ENCODE data around the gene TUBA1B.
A peak's percentile ranks its signal among the peaks of the same experiment; 100 is the strongest.
"Not testable (repeated sequence)": the region's sequence is repeated elsewhere in the genome, so short reads cannot be mapped to it uniquely, and the experiment has no call there.

The TUBA1B gene

DNA sequence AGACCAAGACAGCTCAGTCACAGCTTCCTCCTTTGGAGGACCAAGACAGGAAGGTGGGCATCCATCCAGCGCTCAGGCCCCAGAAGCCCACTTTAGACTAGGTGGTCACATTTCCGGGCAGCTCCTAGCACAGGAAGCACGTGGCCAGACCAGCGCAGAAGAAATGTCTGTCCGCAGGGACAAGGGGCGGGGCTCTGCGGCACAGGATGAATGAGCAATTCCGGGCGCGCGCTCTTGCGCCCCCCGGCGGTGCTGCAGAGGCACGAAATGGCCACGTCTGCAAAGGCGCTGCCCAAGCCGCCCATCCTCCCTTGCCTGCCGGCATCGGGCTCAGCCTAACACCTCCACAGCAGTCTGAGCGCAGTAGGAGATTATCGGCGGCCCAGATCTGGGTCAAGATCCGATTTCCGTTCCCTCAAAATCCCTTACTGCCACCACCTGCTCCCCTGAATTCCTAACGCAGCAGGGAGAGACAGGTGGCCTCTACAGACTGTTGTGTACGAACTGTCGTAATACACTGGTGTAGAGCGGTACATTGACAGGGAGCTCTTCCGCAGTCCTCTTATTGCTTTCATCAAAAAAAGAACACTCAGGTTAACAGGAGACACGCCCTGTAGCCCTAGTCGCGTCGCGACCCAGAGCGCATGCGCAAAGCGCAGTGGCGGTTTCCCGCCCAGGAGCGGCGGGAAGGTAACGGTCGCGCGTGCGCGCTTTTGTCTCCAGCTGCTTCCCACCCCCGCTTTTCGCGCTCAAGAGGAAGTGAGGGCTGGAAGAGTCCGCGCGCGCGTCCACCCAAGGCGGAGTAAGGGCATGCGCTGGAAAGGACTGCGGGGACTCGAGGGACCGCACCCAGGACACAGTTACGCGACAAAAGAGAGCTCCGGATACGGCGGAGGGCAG, 794 bp downstream of the TUBA1B start:
- TF ChIP-seq, protein P1, sequence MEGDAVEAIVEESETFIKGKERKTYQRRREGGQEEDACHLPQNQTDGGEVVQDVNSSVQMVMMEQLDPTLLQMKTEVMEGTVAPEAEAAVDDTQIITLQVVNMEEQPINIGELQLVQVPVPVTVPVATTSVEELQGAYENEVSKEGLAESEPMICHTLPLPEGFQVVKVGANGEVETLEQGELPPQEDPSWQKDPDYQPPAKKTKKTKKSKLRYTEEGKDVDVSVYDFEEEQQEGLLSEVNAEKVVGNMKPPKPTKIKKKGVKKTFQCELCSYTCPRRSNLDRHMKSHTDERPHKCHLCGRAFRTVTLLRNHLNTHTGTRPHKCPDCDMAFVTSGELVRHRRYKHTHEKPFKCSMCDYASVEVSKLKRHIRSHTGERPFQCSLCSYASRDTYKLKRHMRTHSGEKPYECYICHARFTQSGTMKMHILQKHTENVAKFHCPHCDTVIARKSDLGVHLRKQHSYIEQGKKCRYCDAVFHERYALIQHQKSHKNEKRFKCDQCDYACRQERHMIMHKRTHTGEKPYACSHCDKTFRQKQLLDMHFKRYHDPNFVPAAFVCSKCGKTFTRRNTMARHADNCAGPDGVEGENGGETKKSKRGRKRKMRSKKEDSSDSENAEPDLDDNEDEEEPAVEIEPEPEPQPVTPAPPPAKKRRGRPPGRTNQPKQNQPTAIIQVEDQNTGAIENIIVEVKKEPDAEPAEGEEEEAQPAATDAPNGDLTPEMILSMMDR (IDR thresholded peaks at IDR 0.05), result peak; percentile 92
- Histone ChIP-seq H3K27me3 (no peaks in the 10 kb centered on the region), H3K4me1 (ENCODE audit: control insufficient read depth in 1 of 2, insufficient read depth in 1 of 2, low read depth in 1 of 2, low read length in 1 of 2) (peaks cover 29 to 31% of the 10 kb centered on the region in 2 experiments), H3K36me3 (peaks cover 33% of the 10 kb centered on the region), H3K4me3 (ENCODE audit: low read depth in 1 of 2, low read length in 1 of 2) (peak overlapping the region; percentile 86 to 97), H3K27ac (peak overlapping the region; percentile 96), H3K9me3 (no peaks in the 10 kb centered on the region)

DNA sequence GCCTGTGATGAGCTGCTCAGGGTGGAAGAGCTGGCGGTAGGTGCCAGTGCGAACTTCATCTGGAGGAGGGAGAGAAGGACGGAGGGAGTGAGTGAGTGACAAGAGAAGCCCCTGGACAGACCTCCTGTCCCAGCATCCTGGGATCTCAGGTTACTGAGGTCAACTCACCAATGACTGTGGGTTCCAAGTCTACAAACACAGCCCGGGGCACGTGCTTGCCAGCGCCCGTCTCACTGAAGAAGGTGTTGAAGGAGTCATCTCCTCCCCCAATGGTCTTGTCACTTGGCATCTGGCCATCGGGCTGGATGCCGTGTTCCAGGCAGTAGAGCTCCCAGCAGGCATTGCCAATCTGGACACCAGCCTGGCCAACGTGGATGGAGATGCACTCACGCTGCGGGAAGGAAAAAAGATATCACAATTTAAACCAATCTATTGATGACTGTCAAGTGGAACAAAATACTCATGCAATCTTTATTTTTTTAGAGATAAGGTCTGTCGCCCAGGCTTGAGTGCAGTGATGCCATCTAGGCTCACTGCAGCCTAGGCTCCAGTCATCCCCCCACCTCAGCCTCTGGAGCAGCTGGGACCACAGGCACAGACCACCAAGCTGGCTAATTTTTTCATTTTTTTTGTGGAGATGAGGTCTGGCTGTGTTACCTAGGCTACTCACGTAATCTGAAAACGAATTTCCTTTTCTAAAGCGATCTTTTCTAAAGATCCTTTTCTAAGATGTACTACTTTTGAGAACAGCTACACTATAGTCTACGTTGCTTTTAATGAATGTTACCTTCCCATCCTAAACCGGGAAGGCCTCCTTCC, 1.7 kb downstream of the TUBA1B start:
- Histone ChIP-seq H3K9me3 (no peaks in the 10 kb centered on the region), H3K27ac (peak overlapping the region; percentile 96), H3K4me1 (ENCODE audit: control insufficient read depth in 1 of 2, insufficient read depth in 1 of 2, low read depth in 1 of 2, low read length in 1 of 2) (peaks cover 29 to 31% of the 10 kb centered on the region in 2 experiments), H3K27me3 (no peaks in the 10 kb centered on the region), H3K4me3 (ENCODE audit: low read depth in 1 of 2, low read length in 1 of 2) (peak overlapping the region; percentile 86 to 97), H3K36me3 (peaks cover 33% of the 10 kb centered on the region)
- TF ChIP-seq, protein P1 (IDR thresholded peaks at IDR 0.05), result no peak

DNA sequence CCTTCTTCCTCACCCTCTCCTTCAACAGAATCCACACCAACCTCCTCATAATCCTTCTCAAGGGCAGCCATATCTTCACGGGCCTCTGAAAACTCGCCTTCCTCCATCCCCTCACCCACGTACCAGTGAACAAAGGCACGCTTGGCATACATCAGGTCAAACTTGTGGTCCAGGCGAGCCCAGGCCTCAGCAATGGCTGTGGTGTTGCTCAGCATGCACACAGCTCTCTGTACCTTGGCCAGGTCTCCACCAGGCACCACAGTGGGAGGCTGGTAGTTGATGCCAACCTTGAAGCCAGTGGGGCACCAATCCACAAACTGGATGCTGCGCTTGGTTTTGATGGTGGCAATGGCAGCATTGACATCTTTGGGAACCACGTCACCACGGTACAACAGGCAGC, 3.2 kb downstream of the TUBA1B start:
- Histone ChIP-seq H3K36me3 (peaks cover 33% of the 10 kb centered on the region), H3K4me1 (ENCODE audit: control insufficient read depth in 1 of 2, insufficient read depth in 1 of 2, low read depth in 1 of 2, low read length in 1 of 2) (peaks cover 29% of the 10 kb centered on the region in 2 experiments), H3K27ac (peak overlapping the region; percentile 41)
- H3K27me3 ChIP-seq; H3K9me3 ChIP-seq; H3K4me3 ChIP-seq (ENCODE audit: low read depth in 1 of 2, low read length in 1 of 2): not testable (repeated sequence)

DNA sequence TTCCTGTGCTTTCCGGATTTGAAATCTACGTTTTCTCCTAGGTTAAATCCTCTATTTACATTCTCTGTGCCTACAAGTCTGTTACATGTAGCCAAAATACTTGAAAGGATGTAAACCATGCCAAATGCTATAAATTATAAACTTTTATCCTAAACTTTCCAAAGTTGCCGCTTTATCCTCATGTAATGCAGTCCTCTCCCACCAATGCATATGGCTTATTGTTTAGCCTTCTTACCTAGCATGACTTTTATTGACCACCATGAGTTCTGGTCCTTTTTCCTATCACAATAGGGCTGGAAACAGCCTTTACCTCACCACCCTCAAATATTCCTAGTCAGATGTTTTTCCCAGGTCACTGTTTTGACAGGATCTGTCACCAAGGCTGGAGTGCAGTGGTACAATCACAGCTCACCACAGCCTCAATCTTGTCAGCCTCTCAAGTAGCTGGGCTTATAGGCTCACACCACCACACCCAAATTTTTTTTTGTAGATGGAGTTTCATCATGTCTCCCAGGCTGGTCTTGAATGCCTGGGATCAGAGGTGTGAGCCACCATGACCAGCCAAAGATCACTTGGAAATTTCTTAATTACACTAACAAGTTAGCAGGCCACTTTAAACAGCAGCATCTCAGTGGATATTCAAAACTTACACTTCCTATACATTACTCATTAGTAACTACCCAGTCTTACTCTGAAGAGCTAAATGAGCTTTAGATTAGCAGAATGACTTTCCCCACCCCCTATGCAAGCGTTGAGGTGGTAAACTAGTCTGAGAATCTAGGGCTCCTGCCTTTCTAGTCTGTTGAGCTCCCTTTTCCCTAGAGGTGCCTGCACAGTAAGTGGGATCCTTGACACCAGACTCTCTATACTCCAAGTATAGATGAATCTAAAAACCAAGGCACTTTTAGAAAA, 4.1 kb downstream of the TUBA1B start:
- no peaks in the 10 kb centered on the region for H3K27me3 ChIP-seq
- H3K27ac ChIP-seq, result peak overlapping the region; percentile 41
- no peaks in the 10 kb centered on the region for H3K9me3 ChIP-seq
- peaks cover 33% of the 10 kb centered on the region for H3K36me3 ChIP-seq
- H3K4me1 ChIP-seq (ENCODE audit: control insufficient read depth in 1 of 2, insufficient read depth in 1 of 2, low read depth in 1 of 2, low read length in 1 of 2), result peaks cover 21 to 23% of the 10 kb centered on the region in 2 experiments
- TF ChIP-seq, protein P1 (IDR thresholded peaks at IDR 0.05), result no peak
- H3K4me3 ChIP-seq (ENCODE audit: low read depth in 1 of 2, low read length in 1 of 2), result no peak overlapping the region

DNA sequence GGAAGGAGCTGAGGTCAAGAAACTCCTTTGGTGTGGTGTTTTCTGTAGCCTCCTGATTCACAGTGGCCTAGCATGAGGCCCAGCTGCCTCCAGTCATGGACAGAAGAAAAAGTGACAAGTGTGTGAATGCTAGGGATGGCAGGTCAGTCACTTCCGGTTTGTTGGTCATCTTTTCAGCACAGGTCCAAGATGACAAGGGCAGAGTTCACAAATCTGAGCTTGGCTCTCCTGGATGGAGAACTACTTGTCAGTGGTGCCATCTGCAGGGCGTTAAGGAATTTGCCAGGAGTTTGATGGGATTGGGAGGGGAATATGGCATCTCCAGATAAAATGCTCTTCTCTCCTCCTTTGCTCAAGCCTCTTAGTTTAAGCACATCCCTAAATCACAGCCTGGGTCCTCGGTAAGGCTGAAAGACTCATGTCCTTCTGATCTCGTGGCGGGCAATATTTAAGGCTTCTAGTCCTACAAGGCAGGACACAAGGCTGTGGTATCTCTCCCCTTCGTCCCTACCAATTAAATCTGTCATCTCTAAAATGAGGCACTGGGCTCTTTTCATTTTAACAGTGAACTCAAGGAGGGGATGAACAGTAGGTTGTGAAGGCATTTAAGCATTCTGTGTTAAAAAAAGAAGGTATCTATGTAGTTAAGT, 10.0 kb downstream of the TUBA1B start:
- no peaks in the 10 kb centered on the region for H3K9me3 ChIP-seq
- no peak overlapping the region for H3K4me3 ChIP-seq (ENCODE audit: low read depth in 1 of 2, low read length in 1 of 2)
- TF ChIP-seq, protein P1 (IDR thresholded peaks at IDR 0.05), result no peak
- H3K27ac ChIP-seq, result no peak overlapping the region
- H3K36me3 ChIP-seq, result no peaks in the 10 kb centered on the region
- H3K4me1 ChIP-seq (ENCODE audit: control insufficient read depth in 1 of 2, insufficient read depth in 1 of 2, low read depth in 1 of 2, low read length in 1 of 2), result no peaks in the 10 kb centered on the region
- H3K27me3 ChIP-seq, result no peaks in the 10 kb centered on the region
